ENCODE measurements around the gene PSTPIP2.

DNA sequence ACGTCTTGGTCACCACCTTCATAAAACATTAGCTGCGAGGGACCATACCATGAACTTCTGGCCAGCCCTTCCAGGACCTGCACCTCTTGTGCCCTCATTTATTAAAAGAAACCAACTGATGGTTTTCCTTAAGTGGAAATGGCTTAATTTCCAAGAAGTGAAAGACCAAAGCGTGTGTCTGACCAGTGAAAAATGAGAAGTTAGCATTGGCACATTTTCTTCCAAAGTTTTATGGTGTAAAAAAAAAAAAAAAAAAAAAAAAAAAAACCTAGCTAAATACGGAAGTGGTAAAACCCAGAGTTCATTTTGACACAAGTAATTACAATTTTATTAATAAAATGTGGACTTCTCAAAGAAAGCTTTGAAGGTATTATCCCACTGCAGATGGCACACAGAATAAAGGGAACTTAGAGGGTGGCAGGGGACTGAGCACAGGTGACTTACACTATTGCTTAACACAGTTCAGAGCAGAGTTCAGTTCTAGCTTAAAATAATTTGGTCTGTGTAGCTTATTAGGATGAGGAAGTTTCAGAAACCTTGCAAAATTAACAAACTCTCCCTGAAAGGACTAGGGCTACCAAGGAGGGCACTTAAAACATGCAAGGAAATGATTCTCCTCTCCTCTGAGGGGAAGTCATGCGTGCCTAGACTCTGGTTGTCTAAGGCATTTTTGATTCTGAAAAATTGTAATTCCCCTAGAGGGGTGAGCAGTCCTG, 62.8 kb downstream of the PSTPIP2 start:
- TF ChIP-seq CTCF (conservative IDR thresholded peaks at IDR 0.05; ENCODE audit: low read length) (no peak), EZH2phosphoT487 (IDR thresholded peaks at IDR 0.05; ENCODE audit: borderline replicate concordance) (no peak)
